ENCODE results near the gene IL1RAPL2.

DNA sequence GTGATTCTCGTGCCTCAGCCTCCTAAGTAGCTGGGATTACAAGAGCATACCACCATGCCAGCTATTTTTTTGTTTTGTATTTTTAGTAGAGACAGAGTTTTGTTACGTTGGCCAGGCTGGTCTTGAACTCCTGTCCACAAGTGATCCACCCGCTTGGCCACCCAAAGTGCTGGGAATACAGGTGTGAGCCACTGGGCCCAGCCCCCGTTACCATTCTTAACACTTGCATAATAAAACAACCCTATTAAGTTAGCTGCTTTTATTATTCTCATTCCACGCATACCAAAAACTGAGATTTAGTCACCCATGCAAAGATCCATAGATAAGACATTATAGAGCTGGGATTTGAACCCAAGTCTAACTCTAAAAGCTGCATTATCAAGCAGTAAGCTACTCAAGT, 660.5 kb downstream of the IL1RAPL2 start:
- TF ChIP-seq NFIC (IDR thresholded peaks at IDR 0.05; ENCODE audit: borderline replicate concordance) (no peak), POLR2AphosphoS5 (IDR thresholded peaks at IDR 0.05; ENCODE audit: low read depth, low read length) (no peak), IRF3 (IDR thresholded peaks at IDR 0.05; ENCODE audit: low read depth, low read length) (no peak), TCF12 (IDR thresholded peaks at IDR 0.05) (no peak), YY1 (IDR thresholded peaks at IDR 0.05; ENCODE audit: low read depth) (no peak), GATA2 (CRISPR knock-in tag; IDR thresholded peaks at IDR 0.05) (no peak), GABPA (IDR thresholded peaks at IDR 0.05; ENCODE audit: low read depth) (no peak), TEAD4 (IDR thresholded peaks at IDR 0.05; ENCODE audit: borderline replicate concordance, insufficient read depth) (no peak), MEF2A (IDR thresholded peaks at IDR 0.05; ENCODE audit: borderline replicate concordance, low read depth) (no peak), EZH2phosphoT487 (IDR thresholded peaks at IDR 0.05; ENCODE audit: borderline replicate concordance, low read depth) (no peak)
- TF ChIP-seq, protein P1, sequence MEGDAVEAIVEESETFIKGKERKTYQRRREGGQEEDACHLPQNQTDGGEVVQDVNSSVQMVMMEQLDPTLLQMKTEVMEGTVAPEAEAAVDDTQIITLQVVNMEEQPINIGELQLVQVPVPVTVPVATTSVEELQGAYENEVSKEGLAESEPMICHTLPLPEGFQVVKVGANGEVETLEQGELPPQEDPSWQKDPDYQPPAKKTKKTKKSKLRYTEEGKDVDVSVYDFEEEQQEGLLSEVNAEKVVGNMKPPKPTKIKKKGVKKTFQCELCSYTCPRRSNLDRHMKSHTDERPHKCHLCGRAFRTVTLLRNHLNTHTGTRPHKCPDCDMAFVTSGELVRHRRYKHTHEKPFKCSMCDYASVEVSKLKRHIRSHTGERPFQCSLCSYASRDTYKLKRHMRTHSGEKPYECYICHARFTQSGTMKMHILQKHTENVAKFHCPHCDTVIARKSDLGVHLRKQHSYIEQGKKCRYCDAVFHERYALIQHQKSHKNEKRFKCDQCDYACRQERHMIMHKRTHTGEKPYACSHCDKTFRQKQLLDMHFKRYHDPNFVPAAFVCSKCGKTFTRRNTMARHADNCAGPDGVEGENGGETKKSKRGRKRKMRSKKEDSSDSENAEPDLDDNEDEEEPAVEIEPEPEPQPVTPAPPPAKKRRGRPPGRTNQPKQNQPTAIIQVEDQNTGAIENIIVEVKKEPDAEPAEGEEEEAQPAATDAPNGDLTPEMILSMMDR (IDR thresholded peaks at IDR 0.05) = no peak

All from SK-N-SH (cell line).